K562 (cell line): ENCODE results near the gene TIMM23. TPM values are rescaled to one million over a fixed set of nuclear protein-coding genes. Genes with fewer than 3 reads are reported as not detected.

Experiments
- CREB1 ChIP-seq, 2 experiments: sonication (generic) in 1 of 2; formaldehyde crosslinking in 1 of 2; IDR thresholded peaks; 2 replicates each; pipeline versions ENCODE4 v1.6.1 to v1.8.0; 2012 to 2022; ENCODE audit warnings: inconsistent platforms in 1 of 2, mild to moderate bottlenecking in 1 of 2, missing genetic modification reagents in 1 of 2, moderate library complexity in 1 of 2
- E2F8 ChIP-seq: fragments of 450-650 bp; IDR thresholded peaks from 2 replicates; pipeline ENCODE4 v1.7.1; 2018; ENCODE audit warnings: mild to moderate bottlenecking, low read depth; ENCODE audit not compliant: partially characterized antibody
- HDAC6 ChIP-seq: IDR thresholded peaks from 2 replicates; pipeline ENCODE4 v1.6.1; 2012; ENCODE audit warnings: low read depth, mild to moderate bottlenecking, control low read depth, inconsistent platforms, low read length, moderate library complexity
- HNRNPUL1 ChIP-seq: fragments of 200-400 bp; formaldehyde crosslinking; IDR thresholded peaks from 2 replicates; pipeline ENCODE4 v1.6.1; 2017; ENCODE audit warnings: low read length
- JUND ChIP-seq, 2 experiments: IDR thresholded peaks; 2 replicates in 1 of 2; 3 replicates in 1 of 2; pipeline ENCODE4 v1.6.1; 2011; ENCODE audit warnings: borderline replicate concordance in 2 of 2, low read depth in 2 of 2, low read length in 2 of 2, improper control_type of control experiment in 1 of 2, missing biosample characterization in 1 of 2, missing genetic modification characterization in 1 of 2, missing genetic modification reagents in 1 of 2
- L3MBTL2 ChIP-seq: fragments of 450-650 bp; IDR thresholded peaks from 2 replicates; pipeline ENCODE4 v1.6.1; 2016; ENCODE audit warnings: mild to moderate bottlenecking, moderate library complexity
- MITF ChIP-seq: IDR thresholded peaks from 2 replicates; pipeline ENCODE4 v1.6.1; 2014; ENCODE audit warnings: antibody characterized with exemption
- MTA1 ChIP-seq: fragments of 450-650 bp; IDR thresholded peaks from 2 replicates; pipeline ENCODE4 v1.6.1; 2017; ENCODE audit warnings: borderline replicate concordance
- NCOA6 ChIP-seq: fragments of 450-650 bp; IDR thresholded peaks from 2 replicates; pipeline ENCODE4 v1.6.1; 2017; ENCODE audit warnings: mild to moderate bottlenecking
- NUFIP1 ChIP-seq: fragments of 450-650 bp; IDR thresholded peaks from 2 replicates; pipeline ENCODE4 v1.6.1; 2018; ENCODE audit not compliant: partially characterized antibody
- TAF1 ChIP-seq: IDR thresholded peaks from 2 replicates; pipeline ENCODE4 v1.6.1; 2011; ENCODE audit warnings: mild to moderate bottlenecking, low read length, moderate library complexity; ENCODE audit not compliant: insufficient read depth, control insufficient read depth, severe bottlenecking; ENCODE audit errors: extremely low read depth
- ZNF318 ChIP-seq, 2 experiments: fragments of 450-650 bp; IDR thresholded peaks; 2 replicates each; pipeline ENCODE4 v1.6.1; 2016; ENCODE audit warnings: mild to moderate bottlenecking in 2 of 2, borderline replicate concordance in 1 of 2, low read depth in 1 of 2, moderate library complexity in 1 of 2
- ZNF589 ChIP-seq: fragments of 200-800 bp; sonication (Bioruptor generic); IDR thresholded peaks from 2 replicates; pipeline ENCODE4 v1.6.1; 2016; ENCODE audit warnings: low read depth, missing genetic modification characterization, missing compliant biosample characterization
- ZNF668 ChIP-seq: fragments of 250-450 bp; sonication (Bioruptor Pico); IDR thresholded peaks from 2 replicates; pipeline ENCODE4 v1.8.0; 2022; ENCODE audit warnings: mild to moderate bottlenecking, inconsistent platforms
- polyA plus RNA-seq, 8 experiments: library from polyadenylated mRNA; depleted of rRNA in 4 of 8; stranded (reverse) in 5 of 8; unstranded in 3 of 8; fragments of >200 nt; fragmentation: Nextera tagmentation in 2 of 8; fragmentation: Illumina TruSeq in 1 of 8; extraction: Ambion mirVana in 2 of 8; extraction: Trizol in 1 of 8; gene quantifications; 2 replicates each; pipeline versions ENCODE4 v1.2.1 to v1.2.3, GENCODE V29; 2011 to 2014; ENCODE audit warnings: inconsistent platforms in 1 of 8, missing spikeins in 1 of 8
- total RNA-seq, 7 experiments: library from RNA; depleted of rRNA in 6 of 7; stranded (reverse); fragments of >200 nt in 6 of 7; fragmentation: Illumina TruSeq in 2 of 7; extraction: Trizol in 2 of 7; gene quantifications; 2 replicates each; pipeline versions ENCODE4 v1.2.1 to v1.2.3, GENCODE V29; 2011 to 2021; ENCODE audit warnings: low replicate concordance in 1 of 7

TIMM23 gene
- total and polyA plus RNA-seq, 9 of the 15 experiments (the other 6 are each of a cell fraction or from before 2014, with no cell fraction given): 148 to 280 (median 183) TPM

- TF ChIP-seq ZNF318 (IDR thresholded peaks at IDR 0.05; ENCODE audit: borderline replicate concordance in 1 of 2, low read depth in 1 of 2) (peak; percentile 83 to 99; a peak in 2 of 4 replicates), MITF (0 out of 2 replicates have a peak, but pooled peaks have one; percentile 56), HDAC6 (no peak), HNRNPUL1 (no peak), TAF1 (peak; percentile 30), NCOA6 (peak; percentile 70; the same call in 1 of the 2 replicates), ZNF589 (peak; percentile 99), E2F8 (peak; percentile 76), ZNF668 (peak; percentile 8; the same call in 1 of the 2 replicates), CREB1 (IDR thresholded peaks at IDR 0.05) (peak; percentile 90), CREB1 (CRISPR knock-in tag; IDR thresholded peaks at IDR 0.05) (peak; percentile 40), NUFIP1 (peak; percentile 16), L3MBTL2 (peak; percentile 73), JUND (IDR thresholded peaks at IDR 0.05; ENCODE audit: borderline replicate concordance, low read depth, low read length) (peak; percentile 86; the same call in 1 of the 2 replicates), JUND (tag; IDR thresholded peaks at IDR 0.05; ENCODE audit: borderline replicate concordance, low read depth, low read length) (peak; percentile 44; the same call in 1 of the 3 replicates), MTA1 (peak; percentile 93)
Measured at GRCh38 chr10:46001187-46001756, 29.0 kb downstream of the TIMM23 start (continued).
